Fibroblast of upper back skin (primary cell): ENCODE measurements around the gene LYRM1.

ENCODE experiments used
- DNase-seq: peaks from one replicate; pipeline ENCODE4 v3.0.0-alpha.2; 2013

Gene LYRM1

GRCh38 chr16:20903899-20904506 is 3.4 kb downstream of the LYRM1 start:
- DNase-seq, result no peak

DNA sequence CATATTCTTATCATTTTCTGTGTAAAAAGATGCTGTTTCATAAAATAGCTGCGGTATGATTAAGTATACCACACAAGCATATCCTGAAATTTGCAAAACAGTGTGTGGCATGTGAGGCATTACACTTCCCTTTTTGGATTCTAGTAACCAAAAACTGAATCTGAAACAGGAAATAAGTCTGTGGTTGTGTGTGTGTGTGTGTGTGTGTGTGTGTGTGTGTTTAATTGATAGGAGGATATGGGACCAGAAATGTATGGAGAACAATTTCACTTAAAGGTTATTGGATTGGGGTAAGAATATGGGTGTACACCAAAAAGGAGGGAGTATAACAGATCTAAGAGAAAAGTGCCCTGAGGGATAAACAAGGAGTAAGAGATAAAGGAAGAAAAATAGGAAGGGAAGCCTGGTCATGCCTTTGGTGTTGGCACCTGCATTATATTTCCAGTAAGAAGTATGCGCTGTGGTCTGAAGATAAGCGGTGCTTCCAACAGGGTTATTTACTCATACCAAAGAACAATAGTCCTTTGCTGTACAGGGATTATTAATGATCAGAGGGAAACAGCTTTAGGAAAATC is 4.0 kb downstream of the LYRM1 start:
- DNase-seq, result peak; percentile 79

DNA sequence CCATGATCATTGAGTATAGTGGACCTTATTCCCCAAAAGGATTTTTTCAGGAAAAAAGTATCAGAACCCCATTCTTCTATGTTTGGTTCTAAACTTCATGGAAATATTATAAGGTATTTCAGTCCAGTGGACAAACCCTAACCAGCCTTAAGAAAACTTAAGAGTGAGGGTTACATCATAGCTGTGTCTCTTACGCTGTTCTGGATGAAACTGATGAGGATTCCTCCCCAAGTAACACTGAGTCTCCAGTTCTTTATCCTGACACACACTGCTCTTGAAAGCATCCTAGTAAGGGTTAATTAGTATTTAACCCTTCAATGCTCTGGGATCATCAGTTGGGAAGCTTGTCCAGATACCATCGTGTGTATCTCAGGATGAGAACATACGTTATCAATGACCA is 5.0 kb downstream of the LYRM1 start:
- no peak for DNase-seq

- peak; percentile 95 for DNase-seq
Measured at GRCh38 chr16:20906341-20907255, 6.0 kb downstream of the LYRM1 start.

GRCh38 chr16:20910781-20911321 is 10.3 kb downstream of the LYRM1 start:
- DNase-seq, result peak; percentile 93

GRCh38 chr16:20911361-20911760 is 10.8 kb downstream of the LYRM1 start:
- DNase-seq, result peak; percentile 47

DNA sequence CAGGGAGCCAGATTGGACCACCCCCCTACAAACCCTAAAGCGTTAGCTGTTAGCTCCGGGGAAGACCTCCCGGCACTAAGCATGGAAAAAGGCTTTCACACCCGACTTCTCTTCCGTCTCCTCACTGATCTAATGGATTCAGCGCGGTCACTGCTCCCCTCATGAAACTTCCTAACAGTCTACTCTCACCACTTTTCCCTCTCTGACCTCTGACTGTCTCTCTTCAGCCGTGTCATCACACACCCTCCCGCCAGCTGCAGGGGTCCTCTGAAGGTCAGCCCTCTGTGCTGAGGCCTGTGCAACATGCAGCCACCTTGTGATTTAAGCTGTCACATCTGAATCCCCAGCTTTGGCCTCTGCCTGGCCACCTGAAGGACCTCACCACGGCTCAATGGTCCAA is 15.7 kb downstream of the LYRM1 start:
- DNase-seq, result no peak

GRCh38 chr16:20916942-20917341 is 16.4 kb downstream of the LYRM1 start:
- no peak for DNase-seq

DNA sequence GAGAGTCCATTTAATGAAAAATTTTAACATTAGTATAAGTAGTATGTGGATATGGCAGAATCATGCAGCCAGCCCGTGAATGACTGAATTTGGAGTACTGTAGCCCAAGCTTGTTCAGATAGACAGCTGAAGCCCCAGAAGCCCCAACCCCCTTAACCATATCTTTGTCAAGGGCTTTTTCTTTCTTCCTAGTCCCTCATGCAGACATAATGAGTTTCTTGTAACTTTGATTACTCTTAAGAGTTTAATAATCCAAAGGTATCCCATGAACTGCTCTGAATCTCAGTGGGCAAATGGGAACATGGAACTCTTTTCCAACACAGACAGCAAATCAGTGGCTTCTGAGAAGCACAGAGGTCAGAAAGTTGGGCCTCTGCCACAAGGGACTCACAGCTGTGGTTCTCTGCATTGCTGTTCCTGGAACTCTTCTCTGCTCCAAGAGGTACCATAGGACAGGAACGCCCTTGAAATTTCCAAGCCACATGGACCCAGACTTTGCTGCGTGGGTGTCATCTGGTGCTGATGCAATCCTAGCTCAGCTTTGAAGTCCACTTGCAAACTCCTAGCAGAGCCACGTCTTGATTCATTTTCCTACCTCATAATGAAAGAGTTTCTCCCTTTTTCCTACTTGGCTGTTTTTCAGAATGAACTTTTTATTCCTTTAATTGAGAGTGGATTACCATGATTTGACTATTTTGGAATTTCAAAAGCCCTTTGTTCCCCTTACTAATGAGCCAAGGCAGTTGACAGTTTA is 18.1 kb downstream of the LYRM1 start:
- peak; percentile 60 for DNase-seq

GRCh38 chr16:20920091-20920490 is 19.5 kb downstream of the LYRM1 start:
- DNase-seq, result no peak

GRCh38 chr16:20920799-20921198 is 20.2 kb downstream of the LYRM1 start:
- DNase-seq, result no peak

- DNase-seq, result no peak
Measured at GRCh38 chr16:20923876-20924275, 23.3 kb downstream of the LYRM1 start.

DNA sequence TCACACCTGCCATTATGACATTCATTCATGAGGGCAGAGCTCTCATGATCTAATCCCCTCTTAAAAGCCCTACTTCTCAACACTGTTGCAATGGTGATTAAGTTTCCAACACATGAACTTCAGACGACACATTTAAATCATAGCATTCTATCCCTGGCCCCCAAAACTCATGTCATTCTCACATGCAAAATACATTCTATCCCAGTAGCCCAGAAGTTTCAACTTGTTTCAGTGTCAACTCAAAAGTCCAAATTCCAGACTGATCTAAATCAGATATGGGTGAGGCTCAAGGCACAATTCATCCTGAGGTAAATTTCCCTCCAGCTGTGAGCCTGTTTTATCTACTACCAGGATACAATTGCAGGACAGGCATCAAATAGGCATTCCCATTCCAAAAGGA is 25.2 kb downstream of the LYRM1 start:
- no peak for DNase-seq

- peak; percentile 48 for DNase-seq
Measured at GRCh38 chr16:20928774-20929411, 28.3 kb downstream of the LYRM1 start.

DNA sequence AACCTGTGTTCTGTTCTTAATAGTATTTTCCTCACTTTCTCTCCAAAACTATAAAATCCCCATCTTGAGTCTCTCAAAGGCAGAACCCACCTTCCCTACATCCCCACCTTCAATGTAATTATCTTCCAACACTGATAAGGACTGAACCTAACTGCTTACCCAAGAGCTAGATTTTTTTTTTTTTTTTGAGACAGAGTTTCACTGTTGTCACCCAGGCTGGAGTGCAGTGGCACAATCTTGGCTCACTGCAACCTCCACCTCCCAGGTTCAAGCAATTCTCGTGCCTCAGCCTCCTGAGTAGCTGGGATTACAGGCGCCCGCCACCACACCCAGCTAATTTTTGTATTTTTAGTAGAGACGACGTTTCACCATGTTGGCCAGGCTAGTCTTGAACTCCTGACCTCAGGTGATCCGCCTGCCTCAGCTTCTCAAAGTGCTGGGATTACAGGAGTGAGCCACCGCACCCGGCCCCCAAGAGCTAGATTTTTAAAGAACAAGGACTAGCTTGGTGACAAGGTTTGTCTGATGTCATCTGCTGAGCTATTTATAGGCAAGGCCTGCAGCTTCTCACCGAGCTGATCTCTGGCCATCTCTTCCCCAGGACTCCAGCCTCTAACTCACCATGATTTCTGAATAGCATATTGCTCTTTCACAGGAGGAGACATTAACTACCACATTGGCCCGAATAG is 29.2 kb downstream of the LYRM1 start:
- DNase-seq, result peak; percentile 6

DNA sequence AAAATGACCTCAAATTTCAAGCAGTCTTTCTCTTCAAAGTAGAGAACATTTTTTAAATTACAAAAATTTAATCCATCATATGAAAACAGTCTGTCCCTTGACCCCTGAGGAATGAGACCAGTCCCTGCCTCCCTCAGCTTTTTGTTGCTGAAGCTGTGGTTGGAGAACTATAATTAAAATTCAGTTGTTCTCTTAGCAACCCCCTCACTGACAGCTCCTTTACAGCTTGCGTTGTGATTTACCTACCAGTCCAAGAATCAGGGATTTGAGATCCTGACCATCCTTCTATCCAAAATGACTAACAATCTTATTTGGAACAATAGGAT is 29.8 kb downstream of the LYRM1 start:
- DNase-seq, result no peak

DNA sequence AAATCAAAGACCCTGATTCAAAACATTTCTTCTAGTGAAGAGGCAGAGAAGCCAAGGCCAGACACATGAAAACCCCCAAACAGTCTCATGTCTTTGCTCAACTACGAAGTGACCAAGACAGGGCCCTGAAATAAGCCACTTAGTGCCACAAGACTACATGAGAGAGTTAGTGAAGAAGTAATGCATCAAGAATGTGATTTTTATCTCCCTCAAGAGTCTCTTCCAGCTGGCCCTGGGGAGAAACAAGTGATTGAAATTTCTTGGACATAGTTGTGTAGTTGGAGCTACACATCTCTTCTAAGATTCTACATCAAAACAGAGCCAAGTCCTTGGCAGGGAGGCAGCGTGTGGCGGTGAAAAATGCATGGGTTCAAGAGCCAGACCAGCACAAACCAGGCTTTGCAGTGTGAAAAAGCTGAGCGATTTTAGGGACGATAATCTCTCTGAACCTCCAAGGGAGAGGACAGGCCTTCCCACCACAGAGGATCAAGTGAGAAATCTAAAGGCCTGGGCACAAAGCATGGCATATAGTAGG is 30.6 kb downstream of the LYRM1 start:
- no peak for DNase-seq

DNA sequence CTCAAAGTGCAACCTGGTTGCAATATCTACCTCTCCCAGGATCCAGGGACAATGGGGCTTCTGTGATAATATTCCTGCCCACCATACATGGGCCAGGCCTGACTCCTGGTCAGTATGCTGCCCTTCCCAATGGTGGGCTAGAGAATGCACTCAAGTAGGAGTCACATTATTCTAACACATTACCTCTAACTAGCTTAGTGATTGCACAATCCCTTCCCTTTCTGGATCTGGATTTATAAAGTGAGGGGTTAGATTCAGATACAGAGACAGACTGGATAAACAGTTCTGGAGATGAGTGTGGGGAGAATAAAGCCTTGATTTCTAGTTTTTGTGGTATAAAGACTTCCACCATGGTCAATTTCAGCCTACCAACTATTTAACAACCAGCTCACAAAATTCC is 33.0 kb downstream of the LYRM1 start:
- DNase-seq, result no peak

DNA sequence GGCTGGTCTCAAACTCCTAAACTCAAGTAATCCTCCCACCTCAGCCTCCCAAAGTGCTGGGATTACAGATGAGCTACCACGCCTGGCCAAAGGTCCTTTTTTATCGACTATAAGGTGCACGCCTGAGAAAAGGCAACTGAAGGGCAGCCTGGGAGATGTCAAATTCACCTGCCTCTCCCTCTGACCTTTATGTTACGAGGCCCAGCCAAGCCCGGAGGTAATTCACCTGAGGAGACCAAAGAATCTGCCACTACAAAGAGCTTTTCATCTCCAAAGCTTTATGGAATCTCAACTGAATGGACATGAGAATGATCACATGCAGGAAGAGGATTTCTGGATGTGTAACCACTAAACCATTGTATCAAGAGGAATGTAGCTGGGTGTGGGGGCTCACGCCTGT is 37.2 kb downstream of the LYRM1 start:
- no peak for DNase-seq

- DNase-seq, result peak; percentile 30
Measured at GRCh38 chr16:20938426-20938825, 37.9 kb downstream of the LYRM1 start.

GRCh38 chr16:20939611-20940010 is 39.0 kb downstream of the LYRM1 start:
- no peak for DNase-seq
